Bronchial epithelial cell (primary cell): ENCODE measurements around the gene SNRNP200. TPM values are rescaled to one million over a fixed set of nuclear protein-coding genes. Genes with fewer than 3 reads are reported as not detected.

Experiments
- DNase-seq: peaks from one replicate; pipeline ENCODE4 v3.0.0-alpha.2; 2010; ENCODE audit warnings: low read depth
- FAIRE-seq: peaks from 2 replicates; lab custom pipeline; 2011; peaks lifted over from hg19 to GRCh38; lab: Jason Lieb, UNC
- H3K27me3 ChIP-seq: 2 replicates; pipeline ENCODE4 v1.5.1; 2011; ENCODE audit warnings: low read length; ENCODE audit not compliant: control insufficient read depth, insufficient read depth
- H3K36me3 ChIP-seq: 2 replicates; pipeline ENCODE4 v1.5.1; 2011; ENCODE audit warnings: low read length; ENCODE audit not compliant: control insufficient read depth, insufficient read depth
- H3K4me3 ChIP-seq: 2 replicates; pipeline ENCODE4 v1.5.1; 2011; ENCODE audit warnings: mild to moderate bottlenecking, low read depth, low read length, control low read depth
- CTCF ChIP-seq: IDR thresholded peaks from 2 replicates; pipeline ENCODE4 v1.5.1; 2011; ENCODE audit warnings: mild to moderate bottlenecking, moderate library complexity, low read length, control low read depth, inconsistent platforms; ENCODE audit not compliant: insufficient read depth, severe bottlenecking
- total RNA-seq: library from RNA; depleted of rRNA; stranded (reverse); fragments of >200 nt; gene quantifications from 2 replicates; pipeline ENCODE4 v1.2.1, GENCODE V29; 2014

Gene SNRNP200
- total RNA-seq, 1 donor from 2014 or later: 35.8 TPM

DNA sequence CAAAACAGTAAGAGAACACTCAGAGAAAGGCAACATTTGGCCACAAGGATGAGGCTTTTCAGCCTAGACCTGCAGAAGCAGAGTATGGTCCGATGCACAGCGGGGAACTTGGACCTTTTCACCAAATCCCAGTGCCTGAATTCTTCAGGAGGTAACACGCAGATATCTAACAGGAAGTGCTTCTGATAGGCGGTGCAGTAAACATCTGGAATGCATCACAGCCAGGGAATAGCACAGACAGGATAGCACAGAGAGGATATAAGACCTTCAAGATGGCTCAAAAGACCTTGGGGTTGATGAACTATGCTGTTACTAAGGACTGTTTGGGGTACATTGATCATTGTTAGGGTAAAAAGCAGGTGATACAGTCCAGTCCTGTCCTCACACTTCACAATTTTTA, 41.3 kb downstream of the SNRNP200 start:
- Histone ChIP-seq H3K36me3 (peaks cover 19% of the 10 kb centered on the region), H3K4me3 (no peak overlapping the region), H3K27me3 (no peaks in the 10 kb centered on the region)
- DNase-seq (no peak), FAIRE-seq (no peak)
- TF ChIP-seq CTCF: no peak

DNA sequence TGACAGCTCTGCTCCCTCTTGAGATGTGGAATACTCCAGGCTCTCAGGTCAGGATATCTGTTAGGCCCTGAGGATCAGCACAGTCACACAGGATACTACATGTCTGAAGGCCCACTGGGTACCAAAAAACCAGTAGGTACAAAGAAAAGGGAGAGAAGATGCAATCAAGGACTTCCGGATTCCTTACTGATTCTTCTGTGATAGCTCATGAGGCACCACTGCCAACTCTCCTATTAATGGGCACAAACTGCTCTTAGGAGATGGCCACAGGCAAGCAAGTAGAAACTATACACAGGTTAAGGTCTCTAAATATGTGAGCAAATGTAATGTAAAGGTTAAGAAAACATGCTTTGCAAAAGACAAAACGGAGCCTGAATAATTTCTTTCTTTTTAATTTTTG, 43.0 kb downstream of the SNRNP200 start:
- no peaks in the 10 kb centered on the region for H3K27me3 ChIP-seq
- H3K4me3 ChIP-seq: no peak overlapping the region
- TF ChIP-seq CTCF: no peak
- FAIRE-seq (no peak), DNase-seq (no peak)
- peaks cover 13% of the 10 kb centered on the region for H3K36me3 ChIP-seq

GRCh38 chr2:96261328-96262003, 43.9 kb downstream of the SNRNP200 start:
- no peak for DNase-seq
- Histone ChIP-seq H3K36me3 (peaks cover 12% of the 10 kb centered on the region), H3K4me3 (no peak overlapping the region), H3K27me3 (no peaks in the 10 kb centered on the region)
- FAIRE-seq: no peak
- no peak for TF ChIP-seq CTCF

GRCh38 chr2:96260387-96261260, 44.7 kb downstream of the SNRNP200 start:
- TF ChIP-seq CTCF: peak; percentile 50

DNA sequence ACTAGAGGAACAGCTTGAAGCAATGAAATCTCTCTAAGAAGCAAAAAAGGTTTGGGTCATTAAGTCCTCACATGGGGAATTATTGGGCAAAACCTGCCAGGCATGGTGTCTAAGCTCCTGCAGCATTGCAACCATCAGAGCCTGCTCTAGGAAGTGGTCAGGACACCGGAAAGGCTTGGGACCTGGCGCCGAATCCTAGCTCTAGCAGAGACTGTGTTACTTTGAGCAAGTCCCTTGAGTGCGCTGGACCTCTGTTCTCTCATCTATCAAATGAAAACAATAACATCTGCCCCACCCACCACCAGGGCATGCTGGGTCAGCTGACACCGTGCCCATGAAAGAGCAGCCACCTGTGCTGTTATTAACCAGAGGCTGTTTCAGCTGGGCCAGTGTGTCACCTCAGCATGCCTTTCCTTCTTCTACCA, 45.8 kb downstream of the SNRNP200 start:
- no peak for TF ChIP-seq CTCF
- Histone ChIP-seq H3K36me3 (peaks cover 14% of the 10 kb centered on the region), H3K4me3 (no peak overlapping the region), H3K27me3 (no peaks in the 10 kb centered on the region)
- DNase-seq (no peak), FAIRE-seq (no peak)

More at GRCh38 chr2:96260387-96261260, 44.7 kb downstream of the SNRNP200 start:
- Histone ChIP-seq H3K4me3 (no peak overlapping the region), H3K27me3 (no peaks in the 10 kb centered on the region), H3K36me3 (peaks cover 12% of the 10 kb centered on the region)
- DNase-seq: peak; percentile 80
- FAIRE-seq: no peak
